DMS53 treated with DMSO at 0.1 percent for 48 hours (cell line): ENCODE data around the gene RGS21.

Experiments used
- DNase-seq: peaks from one replicate; lab custom pipeline; 2025; ENCODE audit not compliant: unreplicated experiment; lab: John Stamatoyannopoulos, UW

RGS21 gene

DNA sequence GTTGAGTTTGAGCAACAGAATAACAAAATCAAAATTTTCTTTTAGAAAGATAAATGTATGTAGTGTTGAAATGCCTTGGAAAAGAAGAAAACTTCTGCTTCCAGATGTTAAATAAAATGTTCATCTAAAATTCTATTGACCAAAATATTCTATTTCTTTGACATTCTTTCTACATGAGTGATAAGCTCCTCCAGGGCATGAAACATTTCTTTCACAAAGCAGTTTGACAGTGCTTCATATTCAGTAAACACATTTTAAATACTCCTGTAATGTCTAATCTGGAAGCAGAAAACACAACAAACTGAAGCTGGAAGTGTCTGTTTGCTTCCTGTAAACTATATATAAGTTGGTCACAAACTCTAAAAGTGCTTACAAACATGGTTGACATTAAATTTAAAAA lies 61.5 kb downstream of the RGS21 start:
- no peak for DNase-seq

DNA sequence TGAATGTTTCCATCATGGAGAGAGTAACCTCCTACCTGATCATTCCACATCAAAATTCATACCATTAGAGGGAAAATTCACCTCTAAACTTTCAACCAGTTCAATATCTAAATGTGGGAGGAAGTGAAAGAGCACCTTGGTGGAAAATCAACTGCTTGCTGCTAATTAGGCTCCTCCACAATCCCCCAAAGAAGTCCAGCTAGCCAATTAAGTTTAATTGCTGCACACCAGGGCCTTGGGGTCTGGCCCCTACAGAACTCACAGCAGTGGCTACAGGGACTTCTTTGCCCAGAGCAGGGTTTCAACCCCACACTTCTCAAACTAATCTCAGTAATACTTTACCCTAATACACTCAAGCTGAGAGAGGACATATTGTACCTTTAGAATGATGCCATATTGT lies 62.1 kb downstream of the RGS21 start:
- DNase-seq = no peak

DNA sequence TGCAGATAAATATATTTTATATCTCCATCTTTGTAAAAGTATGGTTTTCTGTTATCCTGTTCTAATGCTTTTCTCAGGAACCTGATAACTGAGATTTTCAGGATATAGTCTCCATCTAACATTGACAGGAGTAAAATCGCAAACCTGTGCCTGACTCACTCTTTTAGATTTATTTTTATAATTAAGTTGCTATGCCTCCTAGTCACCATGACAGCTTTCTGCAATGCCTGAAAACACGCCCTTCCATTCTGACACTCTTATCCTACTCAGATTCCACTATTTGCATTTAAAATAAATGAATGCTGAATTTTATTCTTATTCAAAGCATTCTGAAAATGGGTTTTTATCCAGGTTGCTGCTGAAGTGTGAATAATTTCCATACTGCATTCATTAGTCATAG lies 62.8 kb downstream of the RGS21 start:
- DNase-seq = no peak

DNA sequence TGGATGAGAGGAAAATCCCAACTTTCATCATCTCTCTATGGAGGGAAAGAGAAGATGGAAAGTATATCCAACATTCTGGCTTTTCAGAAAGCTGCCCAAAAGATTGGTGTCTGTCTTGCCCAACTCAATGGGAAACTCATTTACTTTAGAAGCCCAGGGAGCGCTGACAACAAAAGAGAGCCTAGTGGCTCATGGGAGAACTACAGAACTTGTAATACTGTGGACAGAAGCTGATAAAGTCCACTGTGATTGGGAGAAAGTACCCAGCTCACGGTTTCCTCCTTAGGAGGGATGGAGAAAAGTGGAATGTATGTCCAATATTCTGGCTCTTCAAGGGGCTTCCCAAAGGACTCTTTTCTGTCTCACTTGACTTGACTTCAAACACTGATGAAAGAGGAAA lies 66.0 kb downstream of the RGS21 start:
- no peak for DNase-seq

DNA sequence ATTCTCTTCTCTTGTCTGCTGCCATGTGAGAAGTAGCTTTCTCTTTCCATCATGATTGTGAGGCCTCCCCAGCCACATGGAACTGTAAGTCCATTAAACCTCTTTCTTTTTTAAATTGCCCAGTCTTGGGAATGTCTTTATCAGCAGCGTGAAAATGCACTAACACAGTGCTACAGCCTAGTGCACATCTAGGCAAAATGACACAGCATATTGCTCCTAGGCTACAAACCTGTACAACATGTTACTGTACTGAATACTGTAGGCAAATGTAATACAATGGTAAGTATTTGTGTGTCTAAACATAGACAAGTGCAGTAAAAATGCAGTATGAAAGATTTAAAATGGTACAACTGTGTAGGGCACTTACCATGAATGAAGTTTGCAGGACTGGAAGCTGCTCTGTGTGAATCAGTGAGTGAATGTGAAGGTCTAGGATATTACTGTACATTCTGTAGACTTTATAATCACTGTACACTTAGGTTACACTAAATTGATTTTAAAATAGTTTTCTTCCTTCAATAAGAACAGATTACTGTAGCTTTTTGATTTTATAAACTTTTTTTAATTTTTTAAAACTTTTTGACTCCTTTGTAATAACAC lies 69.4 kb downstream of the RGS21 start:
- no peak for DNase-seq

DNA sequence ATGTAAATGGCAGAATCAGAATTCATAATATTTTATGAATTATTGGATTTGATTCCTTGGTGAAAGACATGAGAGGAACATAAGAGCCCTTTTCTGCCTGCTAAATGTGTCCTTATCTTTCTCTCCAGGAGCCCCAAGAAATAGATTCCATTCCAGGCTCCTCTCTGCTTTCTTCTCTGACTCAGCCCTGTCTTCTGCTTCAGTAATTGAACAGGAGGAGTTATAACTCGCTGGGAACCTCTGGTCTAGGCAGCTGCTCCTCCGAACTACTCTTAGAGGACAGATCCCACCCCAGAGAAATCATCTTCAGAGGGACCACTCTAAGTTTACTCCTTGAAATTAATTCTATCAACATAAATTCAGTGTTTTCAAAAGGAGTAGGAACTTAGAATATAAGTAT lies 78.4 kb downstream of the RGS21 start:
- DNase-seq = no peak

DNA sequence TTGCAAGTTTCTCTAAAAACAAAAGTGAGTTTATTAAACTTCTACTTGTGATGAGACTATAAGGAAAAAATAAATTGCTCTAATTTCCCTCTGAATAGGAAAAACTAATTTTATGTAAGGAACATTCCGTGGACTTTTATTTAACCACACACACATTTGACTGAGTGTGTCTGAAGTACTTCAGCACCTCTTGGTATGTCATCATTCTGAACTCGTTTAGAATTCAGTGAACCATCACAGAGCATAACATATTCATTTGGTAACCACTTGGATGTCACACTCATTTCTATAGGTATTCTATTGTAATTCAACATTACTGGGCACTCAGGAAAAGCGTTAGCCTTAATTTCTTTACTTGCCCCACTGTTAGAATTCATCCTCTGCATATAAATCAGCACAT lies 79.1 kb downstream of the RGS21 start:
- DNase-seq = no peak

DNA sequence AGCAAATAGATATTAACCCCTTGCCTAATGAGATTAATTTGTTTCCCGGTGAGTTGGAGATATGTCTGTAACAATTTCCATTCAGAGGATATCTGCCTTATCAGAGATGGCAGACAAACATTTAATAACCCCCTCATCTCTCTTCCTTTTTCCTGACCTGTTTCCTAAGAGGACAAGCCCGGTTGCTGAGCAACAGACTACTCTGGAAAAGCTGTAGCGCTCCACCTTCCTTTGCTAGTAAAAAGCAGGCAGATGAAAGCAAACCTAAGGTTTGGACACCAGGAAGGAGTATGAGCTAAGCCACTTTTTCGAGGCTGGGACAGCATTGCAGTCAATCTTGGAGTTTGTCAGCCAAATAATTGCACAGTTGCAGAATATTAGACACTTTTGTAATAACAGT lies 82.4 kb downstream of the RGS21 start:
- no peak for DNase-seq

DNA sequence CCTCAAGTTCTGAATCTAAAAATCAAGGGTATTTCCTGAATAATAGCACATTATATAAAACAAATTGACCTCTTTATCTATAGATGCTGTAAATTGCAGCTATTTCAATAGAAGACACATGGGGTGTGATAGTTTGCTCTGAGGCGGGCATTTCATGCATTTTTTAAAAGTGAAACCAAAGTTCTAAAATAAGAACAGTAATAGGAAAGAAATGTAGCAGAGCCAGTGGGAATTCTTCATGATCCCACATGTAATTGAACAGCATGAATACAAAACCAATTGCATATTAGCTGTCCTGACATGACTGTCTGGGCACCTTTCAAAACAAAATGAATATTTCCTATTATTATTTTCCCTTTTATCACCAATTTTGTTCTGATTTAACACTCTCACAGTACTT lies 85.0 kb downstream of the RGS21 start:
- no peak for DNase-seq

DNA sequence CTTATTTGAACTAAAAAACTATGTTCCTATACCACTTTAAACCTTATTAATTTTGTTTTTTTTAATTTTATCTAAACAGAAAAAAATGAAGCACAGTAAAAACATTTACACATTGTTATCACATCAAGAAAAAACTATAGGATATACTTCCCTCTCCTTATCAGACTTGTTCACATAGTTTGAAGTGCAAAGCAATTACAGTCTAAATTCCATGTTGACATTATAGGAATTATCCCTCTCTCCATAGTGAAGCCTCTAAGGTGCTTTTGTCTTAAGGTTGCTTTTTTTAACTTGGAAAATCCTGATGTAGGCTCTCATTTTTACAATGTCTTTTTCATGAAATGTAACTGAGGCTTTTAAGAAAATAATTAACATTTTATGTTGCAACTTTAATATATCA lies 85.8 kb downstream of the RGS21 start:
- DNase-seq = no peak

DNA sequence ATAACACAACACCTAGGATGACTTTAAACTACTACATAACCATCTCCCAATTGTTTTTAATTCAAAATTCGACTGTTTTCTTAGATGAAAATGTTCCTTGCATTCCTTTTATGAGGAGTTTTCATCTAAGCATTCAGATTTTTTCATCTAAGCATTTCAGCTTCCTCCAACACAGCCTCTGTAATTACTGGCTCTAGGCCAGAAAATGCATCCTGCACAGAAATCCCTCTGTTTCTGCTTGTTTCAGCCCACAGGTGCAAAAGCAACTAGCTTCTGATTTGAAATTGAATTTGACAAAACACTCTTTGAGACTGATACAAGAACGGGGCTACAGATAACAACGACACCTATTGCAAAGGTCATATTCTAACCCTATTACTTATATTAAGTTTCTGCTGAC lies 90.4 kb downstream of the RGS21 start:
- no peak for DNase-seq
